ENCODE measurements around the gene GABRB1.
A peak's percentile ranks its signal among the peaks of the same experiment; 100 is the strongest.

GABRB1 gene

DNA sequence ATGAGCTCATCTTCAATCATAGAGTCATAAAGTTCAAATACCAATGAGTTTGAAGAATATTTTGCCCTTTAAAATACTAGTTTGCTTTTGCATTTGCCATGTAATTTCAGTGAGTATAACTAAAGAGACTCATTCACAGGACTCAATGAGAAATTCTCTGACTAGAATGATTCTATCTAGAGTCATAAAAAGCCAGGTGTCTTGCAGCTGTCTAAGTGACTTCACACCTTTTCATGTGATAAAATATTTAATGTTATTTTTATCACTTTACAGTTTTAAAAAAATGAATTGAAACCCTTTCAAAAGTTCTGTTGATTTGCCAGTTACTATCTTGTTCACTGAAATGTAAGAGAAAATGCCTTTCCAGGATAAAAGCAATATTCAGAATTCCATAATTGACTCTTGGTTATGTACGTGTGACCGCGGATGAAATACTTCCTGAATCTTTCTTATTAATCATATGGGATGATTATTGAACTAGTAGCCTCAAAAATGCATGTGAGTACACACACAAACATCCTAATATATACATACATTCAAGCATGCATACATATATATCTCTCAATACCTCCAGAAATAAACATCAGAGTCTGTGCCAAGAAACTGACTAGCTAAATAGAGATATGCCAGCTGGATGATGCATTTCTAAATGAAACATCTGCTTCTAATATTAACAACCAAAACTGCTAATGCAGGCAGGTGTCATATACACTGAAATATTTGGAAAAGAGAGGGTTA is 87.0 kb downstream of the GABRB1 start:
- no peak for DNase-seq

DNA sequence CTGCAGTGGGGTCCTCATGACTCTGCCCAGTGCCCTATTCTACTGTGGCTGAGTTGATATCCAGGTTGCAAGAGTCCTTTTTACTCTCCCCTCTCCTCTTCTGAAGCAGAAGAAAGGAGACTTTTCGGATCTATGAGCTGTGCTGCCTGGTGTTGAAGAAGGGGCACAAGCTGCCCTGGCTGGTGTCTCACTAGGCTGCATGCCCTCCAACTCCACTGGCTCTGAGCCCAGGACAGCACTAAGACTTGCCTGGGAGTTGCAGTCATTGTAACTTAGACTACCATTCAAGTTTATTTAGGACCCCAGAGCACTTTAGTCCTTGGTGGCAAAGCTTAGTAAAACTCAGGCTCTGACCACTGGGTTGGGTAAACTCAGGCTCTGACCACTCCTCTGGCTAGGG is 89.4 kb downstream of the GABRB1 start:
- DNase-seq: no peak

DNA sequence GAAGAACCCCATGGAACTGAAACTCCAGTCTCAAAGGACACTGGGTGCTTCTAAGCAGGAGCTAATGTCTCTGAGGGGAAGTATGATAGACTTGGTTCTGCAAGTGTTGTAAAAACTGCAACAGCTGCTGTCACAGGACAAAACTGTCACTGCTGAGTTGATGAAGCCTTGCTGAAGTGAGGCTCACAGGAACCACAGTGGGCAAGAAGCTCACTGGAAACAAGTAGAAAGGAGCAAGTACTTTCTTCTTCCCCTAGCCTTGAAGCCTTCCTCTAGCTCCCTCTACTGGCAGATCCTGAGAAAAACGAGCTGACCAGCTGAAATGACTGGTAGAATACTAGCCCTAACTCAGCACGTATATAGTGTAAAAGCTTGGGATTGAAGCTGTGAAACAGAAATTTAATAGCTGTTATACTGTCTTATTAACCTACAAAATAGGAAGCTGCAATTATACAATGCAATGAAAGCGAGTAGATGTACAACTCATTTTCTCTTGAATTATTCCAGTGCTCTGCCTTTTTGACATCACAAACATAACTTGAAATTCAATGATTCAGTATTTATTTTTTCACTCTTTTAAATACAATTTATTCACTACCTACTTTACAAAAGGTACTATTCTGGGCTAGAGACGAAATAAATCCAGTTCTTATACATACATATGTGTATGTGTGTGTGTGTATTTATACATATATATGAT is 91.4 kb downstream of the GABRB1 start:
- DNase-seq: peak; percentile 81 to 90 (median 83)

DNA sequence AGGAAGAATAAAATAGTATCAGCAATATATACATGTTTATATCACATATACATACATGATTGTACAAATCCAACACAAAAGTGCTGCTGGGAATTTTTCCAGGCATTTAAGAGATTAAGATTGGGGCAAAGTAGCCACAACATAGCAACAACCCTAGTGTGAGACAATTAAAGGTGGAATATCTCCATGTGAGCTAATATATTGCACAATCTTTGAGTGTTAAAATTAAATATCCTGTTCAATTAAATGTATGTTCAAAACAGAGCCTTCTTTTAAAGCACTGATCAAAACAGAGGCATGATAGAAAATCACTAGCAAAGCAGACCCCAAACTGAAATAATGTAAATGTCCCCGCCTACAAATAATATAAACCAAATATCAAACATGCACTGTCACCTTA is 97.6 kb downstream of the GABRB1 start:
- DNase-seq: no peak

DNA sequence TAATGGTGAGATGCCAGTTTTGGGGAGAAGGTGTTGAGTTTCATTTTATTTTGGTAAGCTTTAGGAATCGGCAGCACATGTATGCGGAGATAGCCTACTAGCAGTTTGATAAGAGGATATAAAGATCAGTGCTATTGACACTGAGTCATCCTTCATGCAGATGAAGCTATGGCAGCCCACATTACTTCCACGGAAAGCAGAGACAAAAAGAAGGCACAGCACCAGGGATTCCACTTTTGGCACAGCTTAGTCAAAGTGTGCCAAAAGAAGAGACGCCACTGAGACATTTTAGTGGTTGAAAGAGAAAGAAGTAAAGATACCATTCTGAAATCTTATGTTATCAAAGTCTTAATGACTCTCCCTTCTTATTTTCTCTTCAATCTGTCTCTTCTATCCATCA is 103.8 kb downstream of the GABRB1 start:
- DNase-seq: no peak

DNA sequence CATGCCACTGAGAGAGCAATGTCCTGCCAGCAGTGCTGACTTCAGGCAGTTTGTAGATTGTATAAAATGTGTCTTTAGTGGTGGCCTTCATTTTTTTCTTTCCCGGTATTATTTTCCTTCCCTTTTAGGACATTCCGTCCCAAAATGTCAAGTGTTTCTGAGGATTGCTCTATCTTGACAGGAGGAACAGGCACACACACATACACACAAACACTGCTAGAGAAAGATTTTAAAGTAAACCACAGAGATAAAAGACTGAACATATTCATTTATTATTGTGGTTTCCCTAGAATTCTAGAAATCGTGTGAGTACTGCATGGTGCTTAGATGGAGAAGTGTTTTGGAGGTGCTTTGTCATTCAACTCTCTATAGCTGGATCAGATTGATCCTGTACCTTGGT is 111.9 kb downstream of the GABRB1 start:
- DNase-seq: no peak

DNA sequence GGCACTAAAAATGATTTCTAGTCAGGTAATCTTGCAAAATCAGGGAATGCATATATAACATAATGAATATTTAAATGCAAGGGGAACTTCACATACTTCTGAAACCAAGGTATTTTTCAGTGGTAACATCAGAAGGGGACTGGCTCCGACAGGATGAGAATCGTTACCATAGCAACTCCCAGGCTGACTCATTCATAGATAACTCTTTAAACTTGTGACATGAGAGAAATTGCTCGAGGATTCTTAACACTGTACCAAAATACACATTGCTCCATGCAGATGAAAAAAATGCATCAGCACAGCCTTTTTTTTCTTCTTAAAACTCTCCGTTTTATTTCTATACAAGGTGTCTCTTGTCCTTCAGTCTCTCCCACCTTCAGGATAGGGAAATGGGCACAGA is 114.3 kb downstream of the GABRB1 start:
- DNase-seq: no peak

DNA sequence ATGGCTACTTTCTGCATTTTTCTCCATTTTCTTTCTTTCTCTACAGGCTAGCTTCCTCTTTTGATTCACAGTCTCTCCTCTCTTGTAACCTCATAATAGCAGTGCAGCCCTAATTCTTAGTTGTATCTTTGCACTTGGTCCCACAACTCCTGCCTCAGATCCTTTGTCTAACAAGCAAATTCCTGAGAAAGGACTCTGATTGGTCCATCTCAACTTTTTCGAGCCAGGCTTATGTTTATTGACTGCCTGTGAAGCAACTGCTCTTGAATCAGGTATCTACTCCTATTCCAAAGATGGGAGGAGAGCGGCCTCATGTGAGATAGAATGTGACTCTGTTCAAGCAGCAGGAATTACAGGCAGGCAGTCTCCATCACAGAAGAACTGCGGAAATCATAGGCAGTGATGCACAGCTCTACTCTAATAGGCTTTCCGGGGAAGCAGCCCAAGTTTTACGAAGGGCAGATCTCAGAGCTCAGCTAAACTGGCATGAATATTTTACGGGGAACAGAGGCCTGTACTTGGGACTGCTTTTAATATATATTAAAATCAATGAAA is 123.5 kb downstream of the GABRB1 start:
- DNase-seq: no peak

DNA sequence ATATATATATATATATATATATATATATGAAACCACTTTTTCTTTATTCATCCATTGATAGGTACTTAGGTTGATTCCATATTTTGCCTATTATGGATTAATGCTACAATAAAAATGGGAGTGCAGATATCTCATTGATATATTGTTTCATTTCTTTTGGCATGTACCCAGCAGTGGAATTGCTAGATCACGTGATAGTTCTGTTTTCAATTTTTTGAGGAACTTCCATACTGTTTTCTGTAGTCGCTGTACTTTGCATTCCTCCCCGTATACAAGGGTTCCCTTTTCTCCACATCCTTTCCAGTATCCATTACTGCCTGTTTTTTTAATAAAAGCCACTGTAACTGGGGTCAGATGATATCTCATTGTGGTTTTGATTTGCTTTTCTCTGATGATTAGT is 124.6 kb downstream of the GABRB1 start:
- peak in 3 of 4 experiments; percentile 8 to 62 (median 43) for DNase-seq

DNA sequence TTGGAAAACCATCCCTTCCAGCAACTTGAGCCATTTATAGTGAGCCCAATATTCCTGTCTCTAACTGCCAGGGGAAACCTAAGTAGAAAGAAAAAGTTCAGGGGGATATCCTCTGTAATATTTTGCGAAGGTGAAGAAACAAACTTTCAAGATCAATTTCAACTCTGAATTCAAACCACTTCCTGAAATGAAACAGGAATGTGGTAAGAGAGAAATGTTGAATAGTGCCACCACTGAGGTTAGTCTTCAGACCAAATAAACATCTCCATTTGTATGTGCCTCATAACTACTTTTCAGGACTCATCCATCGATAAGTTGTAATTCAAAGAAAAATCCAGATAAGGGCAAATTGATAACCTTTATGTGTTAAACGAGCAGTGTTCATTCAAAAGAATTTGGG is 128.7 kb downstream of the GABRB1 start:
- peak in 2 of 4 experiments; percentile 10 to 36 for DNase-seq

DNA sequence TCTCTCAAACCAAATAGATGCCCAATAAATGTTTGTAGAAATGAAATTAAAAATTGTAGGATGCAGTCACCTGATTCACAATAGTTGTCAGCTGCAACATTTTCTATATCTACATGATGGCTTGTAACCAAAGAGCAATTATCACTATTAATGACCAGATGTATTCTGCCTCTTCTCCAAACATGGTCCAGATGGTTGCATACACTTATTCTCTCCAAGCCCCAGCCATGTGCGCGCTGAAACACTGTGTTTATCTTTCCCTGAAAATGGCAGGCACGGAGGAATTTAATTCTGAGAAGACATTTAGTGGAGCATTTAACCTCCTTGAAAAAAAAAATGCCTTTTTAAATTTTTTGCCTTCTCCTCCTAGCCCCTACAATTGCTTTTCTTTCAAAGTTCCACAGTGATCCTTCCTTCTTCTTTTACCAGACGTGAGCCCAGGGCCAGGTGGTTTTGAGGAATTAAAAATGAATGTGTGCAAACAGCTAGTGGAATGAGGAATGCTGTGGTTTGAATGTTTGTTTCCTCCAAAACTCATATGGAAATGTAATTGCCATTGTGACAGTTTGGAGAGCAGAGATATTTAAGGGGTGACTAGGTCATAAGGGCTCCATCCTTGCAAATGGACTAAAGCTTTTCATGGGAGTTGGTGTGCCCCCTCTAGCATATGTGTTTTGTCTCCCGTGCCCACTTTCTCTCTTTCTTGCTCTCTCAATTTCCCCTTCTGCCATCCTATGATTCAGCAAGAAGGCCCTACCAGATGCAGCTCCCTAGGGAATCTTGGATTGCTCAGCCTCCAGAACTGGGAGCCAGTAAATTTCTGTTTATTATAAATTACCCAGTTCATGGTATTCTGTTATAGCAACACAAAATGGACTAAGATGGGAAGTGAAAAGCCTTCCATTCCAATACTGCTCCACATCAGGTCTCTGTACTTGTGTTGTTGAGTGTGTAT is 136.0 kb downstream of the GABRB1 start:
- DNase-seq: no peak

DNA sequence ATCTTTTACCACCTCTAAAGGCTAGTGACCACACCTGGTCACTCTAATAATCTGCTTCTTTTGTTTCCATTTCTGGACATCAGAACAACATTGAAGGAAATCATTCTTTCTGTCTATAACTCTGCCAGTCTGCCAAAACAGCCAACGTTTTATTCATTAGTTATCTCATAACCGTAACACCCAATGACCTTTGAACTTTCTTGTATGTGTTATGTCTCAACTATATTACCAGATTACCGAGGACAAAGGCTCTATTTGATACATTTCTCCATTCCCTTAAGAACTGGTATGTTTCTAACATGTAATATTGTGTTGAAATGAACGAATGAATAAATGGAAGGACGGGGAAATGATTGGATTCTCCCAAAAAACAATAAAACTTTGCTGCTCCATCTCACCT is 152.7 kb downstream of the GABRB1 start:
- no peak for DNase-seq

DNA sequence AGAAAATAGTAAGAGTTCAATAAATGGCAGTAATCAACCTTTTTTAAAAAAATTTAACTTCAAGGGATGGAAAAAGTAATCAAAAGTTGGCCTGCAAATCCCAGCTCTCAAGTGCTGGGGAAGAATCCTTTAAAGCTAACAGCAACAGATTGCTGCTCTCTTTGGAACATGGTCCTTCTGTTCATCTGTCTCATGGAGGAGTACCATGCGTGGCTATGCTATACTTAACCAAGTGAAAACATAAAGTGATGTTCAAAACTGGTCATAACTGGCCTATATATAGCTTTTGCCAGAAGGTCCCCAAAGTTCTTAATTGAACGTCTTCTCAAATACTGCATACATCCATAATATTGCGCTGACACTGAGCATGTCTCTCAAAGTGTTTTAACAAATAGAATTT is 154.4 kb downstream of the GABRB1 start:
- no peak for DNase-seq

DNA sequence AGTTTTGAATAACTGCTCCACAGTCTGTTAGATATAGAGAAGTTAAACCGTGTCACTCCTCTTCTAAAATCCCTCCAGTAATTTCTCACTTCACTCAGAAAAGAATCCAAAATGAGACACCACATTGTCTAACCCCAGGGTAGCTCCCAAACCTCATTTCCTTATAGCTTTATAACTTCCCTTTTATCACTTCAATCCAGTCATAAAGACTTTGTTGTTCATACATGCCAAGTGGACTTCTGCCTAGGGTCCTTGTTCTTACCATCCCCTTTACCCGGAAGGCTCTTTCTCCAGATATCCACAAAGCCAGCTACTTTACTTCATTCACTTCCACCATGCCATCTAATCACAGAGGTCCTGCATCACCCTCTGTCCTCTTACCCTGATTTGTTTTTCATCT is 156.2 kb downstream of the GABRB1 start:
- no peak for DNase-seq

DNA sequence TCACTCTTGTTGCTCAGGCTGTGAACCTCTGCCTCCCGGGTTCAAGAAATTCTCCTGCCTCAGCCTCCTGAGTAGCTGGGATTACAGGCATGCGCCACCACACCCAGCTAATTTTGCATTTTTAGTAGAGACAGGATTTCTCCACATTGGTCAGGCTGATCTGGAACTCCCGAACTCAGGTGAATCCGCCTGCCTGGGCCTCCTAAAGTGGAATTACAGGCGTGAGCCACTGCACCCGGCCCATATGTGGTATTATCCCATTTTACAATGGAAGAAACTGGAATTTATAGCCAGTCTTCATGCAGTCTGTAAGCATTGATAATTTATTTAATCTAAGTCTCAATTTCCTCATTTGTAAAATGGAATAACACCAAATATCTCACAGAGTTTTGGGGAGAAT is 161.8 kb downstream of the GABRB1 start:
- no peak for DNase-seq

DNA sequence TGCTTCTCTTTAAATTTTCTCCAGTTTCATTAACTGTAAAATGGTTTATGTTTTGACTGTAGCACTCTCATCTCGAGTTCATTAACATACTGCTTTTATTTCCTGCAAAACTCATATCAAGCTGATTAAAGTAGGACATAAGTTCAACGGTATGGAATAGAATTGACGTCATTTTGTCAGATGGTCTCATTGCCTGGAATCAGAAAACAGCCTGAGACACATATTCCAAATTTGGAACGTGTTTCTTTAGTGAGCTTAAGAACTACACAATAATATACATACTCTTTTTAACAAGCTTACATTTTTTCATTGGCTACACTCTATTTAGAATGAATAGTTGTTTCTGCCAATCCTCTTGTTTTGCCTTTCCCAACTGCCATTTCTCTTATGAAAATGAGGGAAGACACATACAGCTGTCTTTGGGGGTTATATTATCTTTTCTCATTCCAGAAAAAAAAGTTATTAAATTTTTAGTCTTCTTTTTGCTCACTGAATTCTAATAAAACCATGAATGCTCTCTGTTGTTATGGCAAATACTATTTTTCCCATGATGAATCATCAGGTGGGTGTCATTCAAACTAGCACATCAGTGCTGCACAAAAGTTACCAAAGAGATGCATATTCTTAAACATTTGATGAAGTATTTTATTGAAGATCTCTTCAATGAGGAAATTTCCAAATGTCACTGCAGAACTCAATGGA is 162.8 kb downstream of the GABRB1 start:
- DNase-seq: no peak

DNA sequence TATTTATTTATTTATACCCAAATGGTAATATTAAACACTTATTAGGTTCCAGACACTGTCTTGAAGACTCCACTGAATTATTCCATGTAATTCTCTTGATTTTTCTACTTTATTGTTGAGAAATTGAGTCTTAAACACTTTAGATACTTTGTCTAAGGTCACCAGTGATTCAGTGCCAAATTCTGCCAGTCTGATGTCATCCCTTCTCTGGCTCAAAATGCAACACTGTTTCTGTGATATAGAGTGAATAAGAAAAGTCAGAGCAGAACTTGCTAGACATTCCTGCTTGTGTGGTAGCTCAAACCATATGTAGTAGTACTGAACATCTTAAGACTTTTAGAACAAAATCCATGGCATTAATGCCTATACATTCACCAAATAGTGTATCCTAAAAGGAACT is 164.3 kb downstream of the GABRB1 start:
- DNase-seq: no peak

DNA sequence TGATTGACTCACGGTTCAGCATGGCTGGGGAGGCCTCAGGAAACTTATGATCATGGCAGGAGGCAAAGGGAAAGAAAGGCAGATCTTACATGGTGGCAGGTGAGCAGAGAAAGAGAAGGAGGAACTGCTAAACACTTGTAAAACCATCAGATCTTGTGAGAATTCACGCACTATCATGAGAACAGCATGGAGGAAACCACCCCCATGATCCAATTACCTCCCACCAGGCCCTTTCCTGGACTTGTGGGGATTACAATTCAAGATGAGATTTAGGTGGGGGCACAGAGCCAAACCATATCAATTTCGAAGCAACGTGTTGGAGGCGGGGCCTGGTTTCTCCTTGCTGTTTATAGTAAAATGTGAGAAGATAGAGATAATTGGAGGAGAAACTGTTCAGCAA is 167.4 kb downstream of the GABRB1 start:
- DNase-seq: no peak

DNA sequence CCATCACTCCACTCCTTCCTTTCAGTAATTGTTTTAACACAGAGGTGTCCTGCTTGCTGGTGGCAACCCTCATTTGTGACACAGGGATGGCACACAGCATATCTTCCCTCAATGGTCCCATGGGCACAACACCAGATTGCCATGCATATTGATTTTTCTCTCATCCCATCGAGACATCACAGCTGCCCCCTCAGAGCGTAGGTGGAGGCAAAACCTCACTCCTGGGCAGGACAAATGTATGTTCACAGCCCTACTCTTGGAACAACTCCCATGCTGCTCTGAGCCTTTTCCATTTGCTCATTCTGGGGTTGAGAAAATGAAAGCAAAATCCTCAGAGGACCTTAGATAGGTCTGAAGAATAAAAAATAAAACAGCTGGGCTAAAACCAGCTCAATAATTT is 172.2 kb downstream of the GABRB1 start:
- no peak for DNase-seq

DNA sequence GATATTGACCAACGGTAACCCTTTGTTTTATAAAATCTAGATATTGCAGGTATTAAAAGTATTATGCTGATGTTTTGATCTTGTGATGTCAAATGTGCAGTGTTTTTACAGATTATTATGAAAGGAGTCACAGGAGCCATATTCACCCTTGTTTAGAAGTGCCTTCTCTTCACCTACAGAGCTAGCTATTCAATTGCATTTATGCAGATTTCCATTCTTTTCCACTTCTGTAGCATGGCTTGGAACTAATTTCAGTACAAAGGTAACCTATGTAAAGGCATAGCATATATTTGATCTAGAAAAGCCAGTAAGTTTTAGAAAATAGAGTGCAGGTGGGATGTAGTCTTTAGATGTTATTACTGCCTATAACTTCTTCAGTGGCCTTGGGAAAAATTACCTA is 176.2 kb downstream of the GABRB1 start:
- DNase-seq: no peak

DNA sequence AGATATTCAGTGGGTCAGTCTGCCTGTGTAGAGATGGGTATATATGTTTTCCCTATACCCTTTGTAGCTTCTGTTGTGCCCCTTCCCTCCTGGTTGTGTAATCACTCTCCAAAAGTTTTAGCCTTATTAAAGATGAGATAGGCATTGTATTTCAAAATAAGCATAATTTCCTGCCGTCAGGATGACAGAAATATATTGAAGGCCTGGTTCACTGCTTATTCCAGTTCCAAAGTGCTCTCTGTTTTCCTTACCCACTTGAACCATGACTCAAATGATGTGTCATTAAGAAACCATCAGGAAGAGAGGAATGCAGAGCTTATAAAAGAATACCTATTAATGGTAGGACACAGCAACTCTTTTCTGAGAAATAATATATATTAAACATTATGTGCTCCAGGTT is 178.5 kb downstream of the GABRB1 start:
- DNase-seq: no peak

DNA sequence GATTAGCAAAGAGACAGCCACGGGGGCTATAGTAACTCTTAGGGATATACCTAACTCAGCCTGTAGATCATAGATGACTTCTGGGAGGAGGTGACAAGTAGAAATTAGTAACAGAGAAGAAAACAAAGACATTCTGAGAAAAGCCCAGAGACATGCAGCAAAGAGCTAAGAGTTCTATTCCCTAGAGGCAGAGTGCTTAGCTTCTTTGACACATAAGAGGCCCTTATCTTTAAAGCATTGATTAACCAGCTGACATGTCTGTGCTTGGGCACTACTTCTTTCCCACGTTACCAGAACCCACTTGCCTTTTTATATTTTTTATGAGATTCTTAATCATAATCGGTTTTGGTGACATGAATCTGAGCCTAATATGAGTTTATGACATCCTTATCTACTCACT is 179.5 kb downstream of the GABRB1 start:
- no peak for DNase-seq
